OCI-LY3 (cell line): ENCODE data around the gene BMPR2.

Source experiments
- CTCF ChIP-seq: fragments of 200-600, 300-600 bp; sonication (generic); IDR thresholded peaks from 2 replicates; pipeline ENCODE4 v1.5.1; 2014; ENCODE audit warnings: antibody characterized with exemption, low read length, low read depth
- EZH2phosphoT487 ChIP-seq: fragments of 200-600 bp; shearing (Covaris generic); IDR thresholded peaks from 2 replicates; pipeline ENCODE4 v1.6.1; 2018; ENCODE audit warnings: antibody characterized with exemption, mixed run types, low read depth

GRCh38 chr2:202460119-202460518 is 84.0 kb downstream of the BMPR2 start:
- no peak for TF ChIP-seq EZH2phosphoT487
- TF ChIP-seq CTCF, result no peak
